ENCODE data around the gene CAMK2D. TPM values are rescaled to one million over a fixed set of nuclear protein-coding genes. Genes with fewer than 3 reads are reported as not detected.

CAMK2D gene
- total and polyA plus RNA-seq, 2 donors (not counting 1 experiment from before 2014, with no cell fraction given) = 120 to 262 TPM

GRCh38 chr4:113636438-113636818, 125.1 kb downstream of the CAMK2D start:
- H3K9me3 ChIP-seq (ENCODE audit: control insufficient read depth, insufficient read depth, low read depth, low read length) = no peaks in the 10 kb centered on the region
- no peaks in the 10 kb centered on the region for H3K27me3 ChIP-seq (ENCODE audit: control insufficient read depth, insufficient read depth, low read length)
- DNase-seq (ENCODE audit: low read depth in 2 of 2) = no peak
- H3K36me3 ChIP-seq (ENCODE audit: control insufficient read depth, insufficient read depth, low read length) = no peaks in the 10 kb centered on the region
- no peak overlapping the region for H3K9ac ChIP-seq (ENCODE audit: insufficient read depth, low read length)
- H3K27ac ChIP-seq (ENCODE audit: insufficient read depth, low read length) = peak overlapping the region; percentile 39
- no peak for TF ChIP-seq CTCF (conservative IDR thresholded peaks at IDR 0.05 in 1 of 2, IDR thresholded peaks at IDR 0.05 in 1 of 2; ENCODE audit: low read depth in 1 of 2, low read length in 2 of 2)
- TF ChIP-seq EZH2 (IDR thresholded peaks at IDR 0.05; ENCODE audit: low read length, missing control alignments) = no peak
- peaks cover 47% of the 10 kb centered on the region for H3K79me2 ChIP-seq (ENCODE audit: control insufficient read depth, insufficient read depth, low read length)
- H4K20me1 ChIP-seq (ENCODE audit: control insufficient read depth, extremely low read depth, insufficient read depth, low read length) = no peaks in the 10 kb centered on the region
- no peak overlapping the region for H3K4me3 ChIP-seq (replicated peaks in 1 of 4; ENCODE audit: control extremely low read depth in 1 of 4, insufficient read depth in 1 of 4, low read depth in 3 of 4, low read length in 4 of 4)
- no peak overlapping the region for H3K4me2 ChIP-seq (ENCODE audit: extremely low read depth, insufficient read depth, low read length)
- peaks cover 21% of the 10 kb centered on the region for H3K4me1 ChIP-seq (ENCODE audit: control insufficient read depth, extremely low read depth, insufficient read depth, low read length)
- no peak overlapping the region for H2AFZ ChIP-seq (ENCODE audit: low read length)

GRCh38 chr4:113635739-113636437, 125.7 kb downstream of the CAMK2D start:
- peak; percentile 64 to 92 for DNase-seq (ENCODE audit: low read depth in 2 of 2)
- Histone ChIP-seq H3K27ac (ENCODE audit: insufficient read depth, low read length) (peak overlapping the region; percentile 31), H3K27me3 (ENCODE audit: control insufficient read depth, insufficient read depth, low read length) (no peaks in the 10 kb centered on the region), H3K9me3 (ENCODE audit: control insufficient read depth, insufficient read depth, low read depth, low read length) (no peaks in the 10 kb centered on the region), H2AFZ (ENCODE audit: low read length) (no peak overlapping the region), H4K20me1 (ENCODE audit: control insufficient read depth, extremely low read depth, insufficient read depth, low read length) (no peaks in the 10 kb centered on the region), H3K4me1 (ENCODE audit: control insufficient read depth, extremely low read depth, insufficient read depth, low read length) (peaks cover 21% of the 10 kb centered on the region), H3K9ac (ENCODE audit: insufficient read depth, low read length) (no peak overlapping the region), H3K4me3 (replicated peaks in 1 of 4; ENCODE audit: control extremely low read depth in 1 of 4, insufficient read depth in 1 of 4, low read depth in 3 of 4, low read length in 4 of 4) (no peak overlapping the region), H3K79me2 (ENCODE audit: control insufficient read depth, insufficient read depth, low read length) (peaks cover 49% of the 10 kb centered on the region), H3K4me2 (ENCODE audit: extremely low read depth, insufficient read depth, low read length) (peak overlapping the region; percentile 18), H3K36me3 (ENCODE audit: control insufficient read depth, insufficient read depth, low read length) (no peaks in the 10 kb centered on the region)
- TF ChIP-seq CTCF (conservative IDR thresholded peaks at IDR 0.05 in 1 of 2, IDR thresholded peaks at IDR 0.05 in 1 of 2; ENCODE audit: low read depth in 1 of 2, low read length in 2 of 2) = no peak
- TF ChIP-seq EZH2 (IDR thresholded peaks at IDR 0.05; ENCODE audit: low read length, missing control alignments) = no peak

- Histone ChIP-seq H3K79me2 (ENCODE audit: control insufficient read depth, insufficient read depth, low read length) (peaks cover 51% of the 10 kb centered on the region), H4K20me1 (ENCODE audit: control insufficient read depth, extremely low read depth, insufficient read depth, low read length) (no peaks in the 10 kb centered on the region)
- no peak for TF ChIP-seq CTCF (conservative IDR thresholded peaks at IDR 0.05 in 1 of 2, IDR thresholded peaks at IDR 0.05 in 1 of 2; ENCODE audit: low read depth in 1 of 2, low read length in 2 of 2)
- no peak for TF ChIP-seq EZH2 (IDR thresholded peaks at IDR 0.05; ENCODE audit: low read length, missing control alignments)
Measured at GRCh38 chr4:113634081-113634969, 127.2 kb downstream of the CAMK2D start.

More at GRCh38 chr4:113634081-113634969, 127.2 kb downstream of the CAMK2D start:
- H3K9me3 ChIP-seq (ENCODE audit: control insufficient read depth, insufficient read depth, low read depth, low read length) = no peaks in the 10 kb centered on the region
- H2AFZ ChIP-seq (ENCODE audit: low read length) = no peak overlapping the region
- no peak overlapping the region for H3K27ac ChIP-seq (ENCODE audit: insufficient read depth, low read length)
- no peak overlapping the region for H3K4me3 ChIP-seq (replicated peaks in 1 of 4; ENCODE audit: control extremely low read depth in 1 of 4, insufficient read depth in 1 of 4, low read depth in 3 of 4, low read length in 4 of 4)
- no peak overlapping the region for H3K4me2 ChIP-seq (ENCODE audit: extremely low read depth, insufficient read depth, low read length)
- no peaks in the 10 kb centered on the region for H3K36me3 ChIP-seq (ENCODE audit: control insufficient read depth, insufficient read depth, low read length)
- peaks cover 21% of the 10 kb centered on the region for H3K4me1 ChIP-seq (ENCODE audit: control insufficient read depth, extremely low read depth, insufficient read depth, low read length)
- H3K27me3 ChIP-seq (ENCODE audit: control insufficient read depth, insufficient read depth, low read length) = no peaks in the 10 kb centered on the region
- H3K9ac ChIP-seq (ENCODE audit: insufficient read depth, low read length) = no peak overlapping the region
- no peak for DNase-seq (ENCODE audit: low read depth in 2 of 2)

Measured in fibroblast of lung (primary cell).